IPS-NIHi11 (cell line): ENCODE data around the gene AFF3.
"Not testable (repeated sequence)": the region's sequence is repeated elsewhere in the genome, so short reads cannot be mapped to it uniquely, and the experiment has no call there.

Experiments
- DNase-seq: peaks from one replicate; pipeline ENCODE4 v3.0.0; 2012; ENCODE audit warnings: mixed read lengths, low spot score

Gene AFF3

DNA sequence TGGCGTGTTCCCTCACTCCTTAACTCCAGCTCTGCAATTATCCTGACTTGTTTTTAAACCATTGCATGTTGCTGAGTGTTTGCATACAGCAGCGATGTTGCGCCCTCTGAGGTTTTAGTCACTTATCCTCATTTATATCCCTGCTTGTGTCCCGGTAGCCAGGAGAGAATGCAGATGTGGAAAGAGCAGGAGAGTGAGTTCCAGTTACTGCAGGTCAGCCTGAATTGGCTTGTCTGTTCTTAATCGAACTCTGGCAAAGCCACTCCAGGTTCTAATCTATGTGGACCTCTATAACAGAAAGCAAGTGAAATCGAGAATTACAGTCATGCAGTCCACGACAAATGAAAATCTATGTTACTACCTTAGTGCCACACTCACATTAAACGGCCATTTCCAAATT, 357.4 kb downstream of the AFF3 start:
- no peak for DNase-seq

DNA sequence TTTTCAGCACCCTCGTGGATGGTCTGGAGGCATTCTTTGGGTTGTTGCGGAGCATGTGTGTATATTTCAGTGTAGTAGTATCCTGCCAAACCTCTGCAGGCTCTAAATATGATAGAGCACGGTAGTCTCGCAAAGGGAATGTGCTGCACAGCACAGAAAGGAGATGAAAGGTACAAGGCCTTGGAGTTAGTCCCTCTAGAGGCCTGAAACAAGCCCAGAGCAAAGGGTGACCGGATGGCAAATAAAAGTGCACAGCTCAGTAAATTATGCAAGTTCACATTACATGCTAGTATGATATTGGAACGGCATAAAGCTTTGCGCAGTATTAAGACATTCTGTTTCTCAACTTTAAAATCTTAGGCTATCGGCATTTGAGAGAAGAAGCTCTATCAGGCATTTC, 358.1 kb downstream of the AFF3 start:
- no peak for DNase-seq

DNA sequence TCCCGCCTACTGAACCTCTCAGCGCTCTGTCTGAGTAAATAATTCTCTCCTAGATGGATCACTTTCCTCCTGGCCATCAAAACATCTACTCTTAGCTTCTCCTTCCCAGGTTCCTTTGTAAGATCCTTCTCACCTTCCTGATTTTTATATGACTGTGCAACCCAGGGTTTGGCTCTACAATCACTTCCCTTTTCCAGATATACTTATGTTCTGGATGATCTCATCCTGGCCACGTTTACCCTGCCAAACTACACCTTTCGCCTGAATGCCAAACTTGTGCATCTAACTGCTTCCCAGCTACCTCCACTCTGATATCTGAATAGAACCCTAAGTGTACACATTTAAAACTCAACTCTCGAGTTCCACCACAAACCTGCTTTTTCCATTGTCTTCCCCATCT, 362.1 kb downstream of the AFF3 start:
- DNase-seq: no peak

DNA sequence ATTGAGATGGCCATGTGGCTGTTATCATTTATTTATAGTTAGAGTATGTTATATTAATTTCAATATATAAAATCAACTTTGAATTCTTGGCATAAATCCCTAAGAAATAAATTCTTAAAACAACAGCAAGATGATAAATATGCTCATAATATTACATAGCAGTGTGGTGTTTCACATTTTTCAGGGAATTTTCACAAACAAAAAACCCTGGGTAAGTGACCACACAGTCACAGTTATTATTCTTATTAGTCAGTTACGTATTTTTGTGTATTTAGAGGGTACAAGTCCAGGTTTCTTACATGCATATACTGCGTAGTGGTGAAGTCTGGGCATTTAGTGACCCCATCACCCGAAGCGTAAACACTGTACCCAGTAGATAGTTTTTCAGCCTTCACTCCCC, 363.1 kb downstream of the AFF3 start:
- DNase-seq: no peak

DNA sequence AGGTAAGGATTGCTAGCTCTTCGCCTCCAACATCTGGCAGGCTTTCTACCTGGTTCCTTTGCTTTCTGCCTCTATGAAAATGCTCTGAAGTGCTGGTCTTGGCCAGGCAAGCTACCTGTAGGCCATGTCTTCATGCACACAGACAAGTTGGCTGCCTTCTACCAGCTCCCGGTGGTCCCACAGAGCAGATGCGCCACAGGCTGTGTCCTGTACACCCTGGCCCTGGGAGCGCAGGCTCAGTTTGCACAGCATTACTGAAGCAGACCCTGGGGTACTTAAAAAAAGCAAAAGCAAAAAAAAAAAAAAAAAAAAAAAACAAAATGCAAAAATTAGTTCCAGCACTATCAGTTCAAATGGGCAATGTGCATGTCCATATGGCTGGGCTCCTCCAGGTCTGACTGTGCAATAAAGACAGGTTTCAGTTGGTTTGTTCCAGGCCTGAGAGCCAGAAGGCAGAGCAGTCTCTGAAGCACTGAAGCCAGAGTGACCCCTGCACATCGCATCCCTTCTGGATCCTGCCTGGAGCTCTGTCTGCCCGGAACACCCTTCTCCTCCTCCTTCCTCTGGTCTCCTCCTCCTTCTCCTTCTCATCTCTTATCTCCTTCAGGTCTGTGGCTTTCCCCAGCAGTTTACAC, 364.6 kb downstream of the AFF3 start:
- no peak for DNase-seq

DNA sequence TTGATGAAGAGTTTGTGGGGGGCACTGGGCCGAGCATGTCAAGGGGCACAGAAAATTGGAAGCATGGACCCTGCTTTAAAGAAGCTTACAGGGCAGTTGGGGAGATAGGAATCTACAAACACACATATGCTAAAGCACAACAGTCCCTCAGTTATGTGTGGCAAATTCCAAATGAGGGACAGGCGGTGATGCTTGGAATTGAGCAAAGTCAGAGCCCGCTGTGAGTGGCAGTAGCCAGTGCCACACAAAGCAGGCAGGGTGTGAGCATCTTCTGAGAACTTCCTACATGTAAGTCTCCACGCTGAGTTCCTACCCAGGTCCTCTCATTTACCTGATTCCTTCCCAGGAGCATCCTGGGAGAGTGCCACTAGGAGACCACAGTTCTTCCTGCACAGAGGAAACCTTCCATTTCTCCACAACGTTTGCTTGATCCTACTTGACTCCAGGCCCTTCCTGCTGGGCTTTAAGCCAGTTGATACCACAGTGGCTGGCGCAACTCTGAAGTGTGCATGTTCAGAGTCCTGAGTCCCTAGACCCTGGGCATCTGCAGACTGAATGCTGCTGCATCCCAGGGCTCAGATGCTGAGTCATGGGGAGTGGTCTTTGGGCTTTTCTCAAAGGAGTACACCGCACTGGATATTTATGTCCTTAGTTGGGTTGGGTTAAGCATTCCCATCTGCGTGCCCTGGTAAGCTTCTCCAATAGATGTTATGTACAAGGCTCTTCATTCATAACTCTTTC, 365.3 kb downstream of the AFF3 start:
- DNase-seq: no peak

DNA sequence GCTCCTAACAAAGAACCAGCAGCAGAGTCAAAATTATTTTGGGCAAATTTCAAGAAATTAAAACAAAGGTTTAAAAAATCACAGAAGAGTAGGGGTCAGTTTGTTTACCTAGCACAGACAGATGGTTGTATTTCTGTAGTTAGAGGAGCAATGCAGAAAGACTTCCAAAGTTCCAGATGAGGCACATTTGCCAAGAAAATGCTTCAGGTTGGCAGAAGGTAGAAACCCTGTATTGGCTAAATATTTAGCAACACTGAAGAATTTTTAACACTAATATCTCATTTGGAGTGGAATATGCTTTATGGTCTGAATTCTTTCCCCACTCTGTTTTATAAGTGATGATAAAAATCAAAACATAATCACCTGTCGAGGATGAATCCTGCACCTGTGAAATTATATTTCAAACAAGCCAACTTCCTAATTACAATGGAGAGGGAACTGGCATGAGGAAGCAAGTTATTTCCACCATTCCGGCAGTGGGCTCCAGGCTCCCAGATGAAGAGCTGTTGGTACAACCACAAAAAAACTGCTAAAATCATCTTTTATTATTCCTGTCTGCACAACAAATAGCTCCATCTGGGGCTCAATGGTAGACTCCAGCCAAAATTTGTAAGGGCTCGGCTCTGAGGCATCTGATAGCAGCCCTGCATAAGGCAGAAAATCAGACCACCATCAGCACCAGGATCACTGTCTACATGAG, 366.0 kb downstream of the AFF3 start:
- no peak for DNase-seq

DNA sequence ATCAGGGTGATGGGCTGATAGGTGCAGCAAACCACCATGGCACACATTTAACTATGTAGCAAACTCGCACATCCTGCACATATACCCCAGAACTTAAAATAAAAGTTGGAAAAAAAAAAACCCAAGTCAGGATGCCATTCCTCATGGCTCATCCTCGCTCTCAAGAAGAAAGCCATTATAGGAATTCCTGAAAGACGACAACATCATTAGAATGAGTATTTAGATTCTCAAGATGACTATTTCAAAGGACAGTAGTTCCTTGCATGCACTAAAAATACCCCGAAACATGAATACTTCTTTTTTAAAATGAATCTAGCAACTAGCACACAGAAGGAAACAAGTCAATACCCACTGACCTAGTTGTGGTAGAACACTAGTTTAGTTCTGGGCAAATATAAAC, 366.8 kb downstream of the AFF3 start:
- no peak for DNase-seq

DNA sequence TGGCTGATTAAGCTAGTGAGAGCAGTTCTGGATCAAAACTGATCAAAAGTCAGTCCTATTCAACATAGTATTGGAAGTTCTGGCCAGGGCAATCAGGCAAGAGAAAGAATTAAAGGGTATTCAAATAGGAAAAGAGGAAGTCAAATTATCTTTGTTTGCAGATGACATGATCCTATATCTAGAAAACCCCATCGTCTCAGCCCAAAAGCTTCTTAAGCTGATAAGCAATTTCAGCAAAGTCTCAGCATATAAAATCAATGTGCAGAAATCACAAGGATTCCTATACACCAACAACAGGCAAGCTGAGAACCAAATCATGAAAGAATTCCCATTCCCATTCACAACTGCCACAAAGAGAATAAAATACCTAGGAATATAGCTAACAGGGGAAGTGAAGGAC, 368.7 kb downstream of the AFF3 start:
- not testable (repeated sequence) for DNase-seq

DNA sequence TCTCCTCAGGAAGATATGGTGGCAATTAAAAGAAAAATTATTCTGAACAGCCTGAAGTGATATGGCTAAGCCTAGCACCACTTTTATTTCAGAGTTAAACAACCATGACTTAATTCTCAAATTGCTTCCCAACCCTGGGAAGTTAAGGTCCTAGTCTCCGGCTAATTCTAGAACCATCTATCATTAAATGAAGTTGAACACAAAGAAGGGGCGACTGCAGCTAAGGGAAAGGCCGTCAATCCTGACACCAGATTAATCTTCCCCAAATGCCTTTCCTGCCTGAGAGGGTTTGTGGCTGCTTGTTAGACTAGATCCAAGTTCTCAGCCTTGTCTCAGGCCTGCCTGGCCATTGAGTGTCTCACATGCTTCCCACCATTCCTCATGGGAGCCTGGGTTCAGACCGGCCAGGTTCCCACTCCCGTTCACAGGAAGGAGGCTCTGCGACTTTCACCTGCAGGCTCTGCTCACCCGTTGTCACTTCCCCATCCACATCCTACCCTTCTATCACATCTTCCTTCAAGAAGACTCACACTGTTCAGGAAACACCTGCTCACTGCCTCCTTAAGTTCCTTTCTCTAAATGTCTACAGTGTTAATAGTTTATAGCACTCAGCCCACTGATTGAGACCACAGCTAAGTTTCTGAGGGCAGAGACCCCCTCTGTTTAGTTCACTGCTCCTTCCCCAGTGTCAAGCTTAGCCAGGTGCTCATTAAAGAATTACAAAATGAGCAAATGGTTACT, 369.6 kb downstream of the AFF3 start:
- no peak for DNase-seq

DNA sequence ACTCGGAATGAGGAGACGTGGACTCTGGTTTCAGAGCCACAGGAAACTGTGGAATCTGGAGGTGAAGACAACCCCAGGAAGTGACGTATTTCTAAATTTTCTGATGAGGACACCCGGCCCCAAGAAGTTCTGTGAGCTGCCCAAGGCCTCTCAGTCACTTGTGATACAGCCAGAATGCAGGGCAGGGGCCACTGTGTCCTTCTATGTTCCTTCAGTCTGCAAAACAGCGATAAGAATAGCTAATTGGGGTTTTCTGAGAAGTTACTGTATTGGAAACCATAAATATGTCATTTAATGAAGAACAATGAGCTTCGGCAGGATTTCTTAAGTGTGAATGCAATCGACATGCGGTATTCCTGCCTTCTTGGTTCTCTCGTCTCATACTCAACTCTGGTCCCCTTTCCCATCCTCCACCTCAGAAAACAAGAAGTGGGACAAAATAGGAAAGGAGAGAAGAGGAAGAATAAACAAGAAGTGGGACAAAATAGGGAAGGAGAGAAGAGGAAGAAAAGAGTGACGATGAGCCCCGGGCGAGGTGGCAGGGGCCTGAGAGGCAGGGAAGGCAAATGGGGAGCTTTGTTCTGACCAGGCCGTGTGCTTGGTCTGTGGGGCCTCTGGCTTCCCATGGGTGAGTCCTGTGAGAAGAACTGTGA, 370.6 kb downstream of the AFF3 start:
- no peak for DNase-seq

DNA sequence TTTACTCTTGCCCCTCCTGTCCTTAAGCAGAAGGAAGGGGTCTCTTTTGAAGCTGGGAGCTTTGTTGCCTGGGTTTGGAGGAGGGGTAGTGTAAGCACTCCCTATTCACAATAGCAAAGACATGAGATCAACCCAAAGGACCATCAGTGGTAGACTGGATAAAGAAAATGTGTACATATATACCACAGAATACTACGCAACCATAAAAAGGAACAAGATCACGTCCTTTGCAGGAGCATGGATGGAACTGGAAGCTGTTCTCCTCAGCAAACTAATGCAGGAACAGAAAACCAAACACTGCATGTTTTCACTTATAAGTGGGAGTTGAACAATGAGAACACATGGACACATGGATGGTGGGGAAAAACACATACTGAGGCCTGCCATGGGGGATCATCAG, 371.5 kb downstream of the AFF3 start:
- DNase-seq: no peak

DNA sequence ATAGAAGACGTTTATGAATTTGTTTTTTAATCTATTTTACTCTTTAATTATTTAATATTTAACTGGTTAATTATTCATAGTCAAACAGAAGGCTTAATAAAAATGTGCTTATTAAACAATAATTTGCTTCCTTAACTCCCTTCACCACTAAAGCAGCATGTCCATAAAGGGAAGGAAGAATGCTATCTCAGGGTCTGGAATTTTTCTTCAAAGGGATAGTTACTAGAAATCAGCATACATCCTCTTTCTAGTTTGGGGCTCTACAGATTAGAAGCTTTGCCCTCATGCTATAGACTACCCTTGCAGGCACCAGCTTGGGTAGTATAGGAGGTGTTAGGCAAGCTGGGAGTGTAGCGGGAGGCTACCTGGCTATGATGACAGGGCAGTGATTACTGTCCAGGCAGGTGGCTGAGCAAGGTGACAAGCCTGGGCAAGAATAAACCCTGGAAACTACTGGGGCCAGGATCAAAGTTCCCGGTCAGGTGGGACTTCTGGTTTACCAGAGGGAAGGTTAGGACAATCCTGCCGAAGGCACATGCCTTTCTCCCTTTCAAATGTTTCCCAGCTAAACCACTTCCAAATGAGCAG, 376.6 kb downstream of the AFF3 start:
- no peak for DNase-seq

DNA sequence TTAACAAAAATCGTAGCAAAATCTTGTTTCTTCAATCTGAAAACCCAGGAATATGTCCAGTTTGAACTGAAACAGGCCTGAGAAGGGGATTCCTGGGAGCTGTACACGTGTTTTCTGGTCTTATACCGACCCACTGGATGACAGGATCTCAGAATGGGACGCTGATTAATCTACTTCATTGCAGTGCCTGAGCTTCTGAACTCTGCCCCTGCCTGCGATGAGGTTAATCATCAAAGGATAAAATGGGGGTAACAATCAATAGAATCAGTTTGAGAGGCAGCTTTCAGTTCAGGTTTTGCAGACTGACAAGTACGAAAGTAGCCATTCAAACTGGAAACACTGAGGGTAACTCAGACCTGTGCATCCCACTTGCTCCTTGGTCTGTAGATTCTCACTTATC, 378.6 kb downstream of the AFF3 start:
- no peak for DNase-seq

DNA sequence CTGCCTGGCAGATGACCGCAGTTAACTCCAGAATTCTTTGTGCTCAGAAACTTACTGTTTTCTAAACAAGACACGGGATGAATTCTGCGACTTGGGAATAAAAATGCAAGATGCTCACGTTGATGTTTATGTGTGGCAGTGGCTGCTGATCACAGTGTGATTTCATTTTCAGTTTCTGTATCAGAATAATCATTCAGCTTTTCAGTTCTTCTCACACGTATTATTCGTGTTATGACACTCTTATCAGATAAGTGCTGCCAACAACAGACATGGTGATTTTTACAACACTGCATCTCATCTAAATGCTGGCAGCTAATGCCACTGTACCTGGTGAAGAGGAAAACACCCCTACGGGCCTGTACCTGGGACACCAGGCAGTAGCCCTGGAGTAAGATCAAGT, 379.7 kb downstream of the AFF3 start:
- DNase-seq: no peak

DNA sequence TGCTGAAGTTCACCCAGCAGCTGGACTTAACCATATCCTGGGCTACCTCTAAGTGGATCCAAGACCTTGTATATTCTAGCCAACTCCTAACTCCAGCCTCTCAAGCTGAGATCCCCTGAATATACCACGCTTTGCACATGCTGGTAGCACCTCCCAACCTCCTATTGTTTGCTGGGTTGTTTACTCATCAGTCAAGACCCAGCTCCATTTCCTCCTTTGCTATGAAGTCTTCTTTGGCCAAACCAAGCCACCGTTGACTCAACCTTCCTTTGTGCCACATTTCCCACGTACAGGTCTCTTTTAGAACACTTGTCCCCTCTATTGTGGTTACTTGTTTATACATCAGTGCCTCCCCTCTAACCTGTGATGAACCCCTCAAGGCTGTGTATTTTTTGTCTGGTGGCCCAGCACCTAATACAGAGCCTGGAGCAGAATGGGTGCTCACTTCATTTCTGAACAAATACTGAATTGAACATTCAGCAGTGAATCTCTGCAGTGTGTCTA, 384.7 kb downstream of the AFF3 start:
- no peak for DNase-seq

DNA sequence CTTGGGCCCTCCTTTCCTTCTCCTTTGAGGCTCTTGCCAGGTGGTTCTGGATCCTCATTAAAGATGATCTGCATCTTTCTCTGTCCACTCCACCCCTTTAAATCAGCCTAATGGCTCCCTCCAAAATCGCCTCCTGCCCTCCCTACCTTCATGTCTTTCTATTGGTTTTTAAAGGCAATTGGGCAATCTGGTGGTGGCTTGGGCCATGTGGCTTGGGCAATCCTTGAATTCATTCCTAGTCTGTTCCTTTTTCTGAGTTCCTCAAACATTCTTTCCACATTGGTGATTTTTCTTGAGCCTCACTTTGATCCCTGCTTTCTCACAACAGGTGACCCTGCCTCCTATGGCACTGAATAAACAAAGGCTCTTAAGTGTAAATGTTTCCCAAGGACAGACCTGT, 386.3 kb downstream of the AFF3 start:
- DNase-seq: no peak

DNA sequence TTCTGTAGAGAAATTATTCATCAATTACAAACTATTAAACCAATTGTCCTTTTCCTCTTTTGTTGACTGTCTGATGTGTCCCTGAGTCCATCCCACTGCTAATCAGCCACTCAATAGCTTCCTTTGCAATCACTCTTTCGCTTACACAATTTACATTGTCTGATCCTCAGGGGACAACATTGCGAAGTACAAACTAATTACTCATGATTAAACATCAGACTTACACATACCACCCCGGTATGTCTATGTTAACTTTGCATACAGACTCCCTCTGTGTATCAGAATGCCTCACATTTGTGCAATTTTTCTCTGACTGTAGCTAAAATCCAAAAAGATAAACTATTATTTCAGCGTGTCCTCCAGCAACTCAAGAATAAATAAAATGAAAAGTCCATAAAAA, 388.2 kb downstream of the AFF3 start:
- no peak for DNase-seq

DNA sequence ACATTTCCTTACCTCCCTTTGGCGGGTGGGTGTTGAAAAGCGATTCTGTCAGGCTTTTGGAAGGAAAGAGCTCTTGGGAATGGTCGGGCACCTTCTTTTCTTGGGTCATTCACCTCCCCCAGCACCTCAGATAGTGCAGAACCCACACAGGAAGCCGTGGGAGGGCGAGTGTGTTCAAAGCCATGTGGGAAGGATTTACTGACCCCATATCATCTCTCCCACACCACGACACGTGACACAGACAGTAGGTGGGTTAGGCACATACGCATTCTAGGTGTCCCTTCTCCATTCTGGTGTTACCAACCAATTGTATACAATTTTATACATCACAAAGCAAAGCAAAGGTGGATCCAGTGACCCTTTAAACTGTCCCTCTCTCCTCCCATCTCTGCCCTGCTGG, 388.9 kb downstream of the AFF3 start:
- DNase-seq: no peak

DNA sequence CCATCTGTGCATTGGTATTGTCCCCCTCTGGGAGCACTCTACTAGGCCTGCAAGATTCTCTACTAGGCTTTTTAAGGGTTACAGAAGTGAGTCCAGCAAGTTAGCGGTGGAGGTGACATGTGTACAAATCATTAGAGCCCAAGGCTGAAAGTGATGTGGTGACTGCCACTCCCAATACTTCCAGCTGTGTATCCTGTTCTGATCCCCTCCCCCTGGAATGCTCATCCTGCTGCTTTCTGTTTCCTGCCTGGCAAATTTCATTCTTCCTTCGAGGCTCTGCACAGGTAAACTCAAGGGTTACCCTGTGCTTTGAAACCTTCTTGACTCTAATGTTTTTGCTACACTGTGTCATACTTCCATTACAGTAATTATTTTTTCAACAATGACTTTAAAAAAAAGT, 394.0 kb downstream of the AFF3 start:
- peak; percentile 34 for DNase-seq

DNA sequence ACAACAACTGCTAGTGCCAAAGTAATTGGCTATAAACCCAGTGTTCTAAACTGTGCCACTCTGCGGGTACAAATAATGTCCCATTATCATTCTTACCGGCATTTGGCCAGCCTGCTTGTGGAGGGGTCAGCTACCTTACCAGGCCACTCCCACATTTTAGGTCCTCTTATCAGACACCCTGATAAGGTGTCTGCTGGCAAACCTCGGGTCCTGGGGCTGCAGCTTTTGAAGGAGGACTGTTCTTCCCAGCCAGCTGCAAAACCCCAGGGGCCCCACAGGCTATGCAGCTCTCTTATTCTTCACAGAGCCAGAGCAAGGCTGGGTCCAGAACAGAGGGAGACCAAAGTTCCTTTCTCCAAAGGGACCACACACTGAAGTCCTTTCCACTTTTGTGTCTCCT, 394.5 kb downstream of the AFF3 start:
- no peak for DNase-seq

DNA sequence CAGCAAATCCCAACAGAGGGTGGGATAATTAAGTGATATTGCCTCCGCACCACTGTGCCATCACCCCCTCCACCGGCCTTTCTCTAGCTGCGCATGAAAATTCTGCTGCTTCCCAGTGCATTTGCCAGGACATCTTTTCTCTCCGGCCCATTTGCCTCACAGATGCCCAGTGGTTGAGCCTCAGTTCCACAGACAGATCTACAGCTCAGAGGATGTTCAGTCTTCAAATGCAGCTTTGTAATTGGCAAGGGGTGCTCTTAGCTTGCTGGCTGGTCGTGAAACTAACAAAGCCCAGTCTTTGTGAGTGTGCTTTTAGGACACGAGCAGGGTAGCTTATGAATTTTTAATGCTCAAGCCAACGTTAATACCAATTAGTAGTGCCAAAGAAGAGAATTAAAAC, 399.2 kb downstream of the AFF3 start:
- no peak for DNase-seq
